Nephron progenitor cell (in vitro differentiated cells): ENCODE results near the gene SLC25A6.

Source experiments
- DNase-seq: peaks from one replicate; pipeline ENCODE4 v3.0.0; 2021
- H3K27ac Mint-ChIP-seq: 2 replicates; pipeline ENCODE4 v1.8.0; 2021; ENCODE audit warnings: mild to moderate bottlenecking, moderate library complexity, mixed read lengths
- H3K27me3 Mint-ChIP-seq: 2 replicates; pipeline ENCODE4 v1.8.0; 2021; ENCODE audit warnings: mild to moderate bottlenecking, low read depth, mixed read lengths; ENCODE audit not compliant: poor library complexity
- H3K36me3 Mint-ChIP-seq: 2 replicates; pipeline ENCODE4 v1.8.0; 2021; ENCODE audit warnings: low read depth, mixed read lengths
- H3K4me1 Mint-ChIP-seq: 2 replicates; pipeline ENCODE4 v1.8.0; 2021; ENCODE audit warnings: mixed read lengths
- H3K4me3 Mint-ChIP-seq: 2 replicates; pipeline ENCODE4 v1.8.0; 2021; ENCODE audit warnings: mild to moderate bottlenecking, moderate library complexity, mixed read lengths
- H3K9me3 Mint-ChIP-seq: 2 replicates; pipeline ENCODE4 v1.8.0; 2021; ENCODE audit warnings: mild to moderate bottlenecking, moderate library complexity, mixed read lengths
- CTCF ChIP-seq: fragments of 200-600 bp; sonication (generic); IDR thresholded peaks from 2 replicates; pipeline ENCODE4 v1.5.0; 2021; ENCODE audit warnings: antibody characterized with exemption

SLC25A6 gene

GRCh38 chrX:1422135-1422465, 30.2 kb upstream of the SLC25A6 start:
- Mint-ChIP-seq H3K4me3 (no peak overlapping the region), H3K27ac (no peak overlapping the region), H3K27me3 (peaks cover 4% of the 10 kb centered on the region), H3K4me1 (no peaks in the 10 kb centered on the region), H3K9me3 (peaks cover 60% of the 10 kb centered on the region), H3K36me3 (no peaks in the 10 kb centered on the region)
- no peak for DNase-seq
- TF ChIP-seq CTCF = no peak

GRCh38 chrX:1421433-1422134, 29.7 kb upstream of the SLC25A6 start:
- Mint-ChIP-seq H3K4me1 (no peaks in the 10 kb centered on the region), H3K9me3 (peaks cover 60% of the 10 kb centered on the region), H3K4me3 (no peak overlapping the region), H3K27me3 (peaks cover 4% of the 10 kb centered on the region), H3K27ac (no peak overlapping the region), H3K36me3 (no peaks in the 10 kb centered on the region)
- TF ChIP-seq CTCF = no peak
- DNase-seq = no peak

- TF ChIP-seq CTCF = no peak
- H3K4me1 Mint-ChIP-seq = no peaks in the 10 kb centered on the region
- DNase-seq = no peak
- peaks cover 4% of the 10 kb centered on the region for H3K27me3 Mint-ChIP-seq
- no peaks in the 10 kb centered on the region for H3K36me3 Mint-ChIP-seq
- H3K9me3 Mint-ChIP-seq = peaks cover 56% of the 10 kb centered on the region
- no peak overlapping the region for H3K4me3 Mint-ChIP-seq
- peak overlapping the region; percentile 76 for H3K27ac Mint-ChIP-seq
These were observed 28.5 kb upstream of the SLC25A6 start for GRCh38 chrX:1420371-1420770.

GRCh38 chrX:1419545-1420355, 27.8 kb upstream of the SLC25A6 start:
- peaks cover 52% of the 10 kb centered on the region for H3K9me3 Mint-ChIP-seq
- H3K4me3 Mint-ChIP-seq = no peak overlapping the region

GRCh38 chrX:1418901-1419544, 27.1 kb upstream of the SLC25A6 start:
- Mint-ChIP-seq H3K27ac (no peak overlapping the region), H3K4me3 (no peak overlapping the region), H3K4me1 (no peaks in the 10 kb centered on the region), H3K27me3 (peaks cover 5% of the 10 kb centered on the region), H3K9me3 (peaks cover 44% of the 10 kb centered on the region), H3K36me3 (peaks cover 6% of the 10 kb centered on the region)
- no peak for DNase-seq
- no peak for TF ChIP-seq CTCF

More at GRCh38 chrX:1419545-1420355, 27.8 kb upstream of the SLC25A6 start:
- no peaks in the 10 kb centered on the region for H3K4me1 Mint-ChIP-seq
- no peaks in the 10 kb centered on the region for H3K36me3 Mint-ChIP-seq
- peak overlapping the region; percentile 76 for H3K27ac Mint-ChIP-seq
- TF ChIP-seq CTCF = no peak
- H3K27me3 Mint-ChIP-seq = peaks cover 4% of the 10 kb centered on the region
- no peak for DNase-seq
